GM12801 (cell line): Measurements from ENCODE around the gene PLPPR3.

Source experiments
- TF ChIP-seq, protein P1 (sequence below): IDR thresholded peaks from one replicate; pipeline ENCODE4 v1.5.1; 2011; ENCODE audit warnings: control low read depth; ENCODE audit not compliant: insufficient read length; ENCODE audit errors: extremely low read depth

Gene PLPPR3

DNA sequence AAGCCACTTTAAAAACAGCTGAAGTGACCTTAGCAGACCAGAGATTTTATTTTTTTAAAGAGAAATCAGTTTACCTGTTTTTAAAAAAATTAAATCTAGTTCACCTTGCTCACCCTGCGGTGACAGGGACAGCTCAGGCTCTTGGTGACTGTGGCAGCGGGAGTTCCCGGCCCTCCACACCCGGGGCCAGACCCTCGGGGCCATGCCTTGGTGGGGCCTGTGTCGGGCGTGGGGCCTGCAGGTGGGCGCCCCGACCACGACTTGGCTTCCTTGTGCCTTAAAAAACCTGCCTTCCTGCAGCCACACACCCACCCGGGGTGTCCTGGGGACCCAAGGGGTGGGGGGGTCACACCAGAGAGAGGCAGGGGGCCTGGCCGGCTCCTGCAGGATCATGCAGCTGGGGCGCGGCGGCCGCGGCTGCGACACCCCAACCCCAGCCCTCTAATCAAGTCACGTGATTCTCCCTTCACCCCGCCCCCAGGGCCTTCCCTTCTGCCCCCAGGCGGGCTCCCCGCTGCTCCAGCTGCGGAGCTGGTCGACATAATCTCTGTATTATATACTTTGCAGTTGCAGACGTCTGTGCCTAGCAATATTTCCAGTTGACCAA is 10.8 kb downstream of the PLPPR3 start:
- TF ChIP-seq, protein P1, sequence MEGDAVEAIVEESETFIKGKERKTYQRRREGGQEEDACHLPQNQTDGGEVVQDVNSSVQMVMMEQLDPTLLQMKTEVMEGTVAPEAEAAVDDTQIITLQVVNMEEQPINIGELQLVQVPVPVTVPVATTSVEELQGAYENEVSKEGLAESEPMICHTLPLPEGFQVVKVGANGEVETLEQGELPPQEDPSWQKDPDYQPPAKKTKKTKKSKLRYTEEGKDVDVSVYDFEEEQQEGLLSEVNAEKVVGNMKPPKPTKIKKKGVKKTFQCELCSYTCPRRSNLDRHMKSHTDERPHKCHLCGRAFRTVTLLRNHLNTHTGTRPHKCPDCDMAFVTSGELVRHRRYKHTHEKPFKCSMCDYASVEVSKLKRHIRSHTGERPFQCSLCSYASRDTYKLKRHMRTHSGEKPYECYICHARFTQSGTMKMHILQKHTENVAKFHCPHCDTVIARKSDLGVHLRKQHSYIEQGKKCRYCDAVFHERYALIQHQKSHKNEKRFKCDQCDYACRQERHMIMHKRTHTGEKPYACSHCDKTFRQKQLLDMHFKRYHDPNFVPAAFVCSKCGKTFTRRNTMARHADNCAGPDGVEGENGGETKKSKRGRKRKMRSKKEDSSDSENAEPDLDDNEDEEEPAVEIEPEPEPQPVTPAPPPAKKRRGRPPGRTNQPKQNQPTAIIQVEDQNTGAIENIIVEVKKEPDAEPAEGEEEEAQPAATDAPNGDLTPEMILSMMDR: no peak

DNA sequence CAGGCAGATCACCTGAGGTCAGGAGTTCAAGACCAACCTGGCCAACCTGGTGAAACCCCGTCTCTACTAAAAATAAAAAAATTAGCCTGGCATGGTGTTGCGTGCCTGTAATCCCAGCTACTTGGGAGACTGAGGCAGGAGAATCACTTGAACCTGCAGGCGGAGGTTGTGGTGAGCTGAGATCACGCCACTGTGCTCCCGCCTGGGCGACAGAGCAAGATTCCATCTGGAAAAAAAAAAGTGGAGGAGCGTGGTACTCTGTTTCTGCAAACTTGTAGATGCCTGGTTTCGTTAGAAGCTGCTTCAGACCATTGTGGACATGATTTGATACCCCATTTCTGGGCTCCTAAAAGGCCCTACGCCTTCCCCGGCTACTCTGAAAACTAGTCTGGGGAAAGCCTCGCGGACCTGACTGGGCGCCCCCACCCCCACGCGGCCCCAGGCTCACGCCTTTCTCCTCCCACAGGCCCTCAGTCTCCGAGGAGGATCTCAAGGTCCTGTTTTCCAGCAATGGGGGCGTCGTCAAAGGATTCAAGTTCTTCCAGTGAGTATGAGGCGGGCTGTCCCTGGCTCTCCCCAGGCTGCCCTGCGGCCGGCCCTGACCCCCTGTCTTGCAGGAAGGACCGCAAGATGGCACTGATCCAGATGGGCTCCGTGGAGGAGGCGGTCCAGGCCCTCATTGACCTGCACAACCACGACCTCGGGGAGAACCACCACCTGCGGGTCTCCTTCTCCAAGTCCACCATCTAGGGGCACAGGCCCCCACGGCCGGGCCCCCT is 11.5 kb downstream of the PLPPR3 start:
- TF ChIP-seq, protein P1: no peak

DNA sequence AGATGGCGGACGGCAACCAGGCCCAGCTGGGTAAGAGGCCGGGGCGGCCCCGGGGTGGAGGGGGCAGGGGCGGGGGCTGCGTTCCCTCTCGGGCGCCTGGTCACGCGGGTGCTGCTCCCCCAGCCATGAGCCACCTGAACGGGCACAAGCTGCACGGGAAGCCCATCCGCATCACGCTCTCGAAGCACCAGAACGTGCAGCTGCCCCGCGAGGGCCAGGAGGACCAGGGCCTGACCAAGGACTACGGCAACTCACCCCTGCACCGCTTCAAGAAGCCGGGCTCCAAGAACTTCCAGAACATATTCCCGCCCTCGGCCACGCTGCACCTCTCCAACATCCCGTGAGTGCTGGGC is 13.4 kb downstream of the PLPPR3 start:
- TF ChIP-seq, protein P1: no peak

DNA sequence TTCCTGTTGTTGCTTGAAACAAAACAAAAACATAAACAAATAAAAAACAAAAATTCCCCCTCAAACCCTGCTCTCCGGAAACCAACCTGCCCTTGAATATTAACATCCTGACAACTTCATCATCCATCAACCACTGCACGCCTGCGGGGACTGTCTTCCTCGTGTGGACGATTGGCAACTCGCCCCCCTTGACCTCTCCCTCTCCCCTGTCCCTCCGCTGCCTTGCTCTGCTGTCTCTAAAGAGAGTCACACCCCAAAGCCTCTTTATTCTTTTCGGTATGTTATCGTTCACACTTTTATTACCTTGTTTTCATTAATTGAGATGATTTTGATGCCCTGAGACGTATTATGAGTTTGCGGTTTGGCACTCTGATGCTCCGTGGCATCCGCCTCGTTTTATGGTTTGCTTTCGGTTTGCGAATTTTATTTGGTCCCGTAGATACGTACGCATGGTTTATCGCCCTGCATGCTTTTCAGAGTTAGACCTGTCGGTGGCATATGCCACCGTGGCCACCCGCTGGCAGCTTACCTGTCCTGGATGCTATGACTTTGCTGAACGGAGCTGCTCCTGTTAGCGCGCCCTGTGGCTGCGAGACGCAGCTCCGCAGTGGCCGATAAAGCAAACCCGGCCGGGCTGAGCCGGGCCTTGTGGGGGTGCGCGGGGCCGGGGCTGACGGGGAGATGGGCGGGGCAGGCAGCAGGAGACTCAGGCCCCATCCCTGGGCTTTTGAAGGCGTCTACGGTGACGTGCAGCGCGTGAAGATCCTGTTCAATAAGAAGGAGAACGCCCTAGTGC is 13.9 kb downstream of the PLPPR3 start:
- TF ChIP-seq, protein P1: no peak

DNA sequence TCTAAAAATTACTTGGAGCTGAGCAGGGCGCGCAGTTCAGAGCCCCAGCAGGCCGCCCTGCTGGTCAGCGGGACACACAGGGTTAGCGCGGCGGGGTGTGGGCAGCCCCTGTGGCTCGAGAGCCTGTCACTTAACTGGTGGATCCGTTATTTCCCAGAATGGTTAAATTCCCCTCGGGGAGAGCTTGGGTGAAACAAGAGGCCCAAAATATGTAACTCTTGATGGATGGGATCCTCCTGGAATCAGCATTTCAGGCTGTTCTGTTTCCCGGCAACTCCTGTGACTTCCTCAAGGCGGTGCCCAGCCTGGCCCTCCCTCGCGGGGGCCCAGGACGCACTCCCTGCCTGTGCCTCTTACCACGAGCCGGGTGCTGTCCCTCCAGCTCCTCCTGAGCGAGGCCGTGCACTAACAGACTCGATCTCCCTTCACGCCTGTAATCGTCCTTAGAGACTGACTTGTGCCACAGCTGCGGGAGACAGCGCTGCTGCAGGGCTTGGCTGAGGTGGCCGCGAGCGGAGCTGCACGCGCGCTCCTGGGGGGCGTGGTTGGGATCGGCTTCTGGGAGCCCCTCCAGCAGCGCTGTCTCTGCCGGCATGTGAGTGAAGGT is 14.8 kb downstream of the PLPPR3 start:
- TF ChIP-seq, protein P1: no peak

DNA sequence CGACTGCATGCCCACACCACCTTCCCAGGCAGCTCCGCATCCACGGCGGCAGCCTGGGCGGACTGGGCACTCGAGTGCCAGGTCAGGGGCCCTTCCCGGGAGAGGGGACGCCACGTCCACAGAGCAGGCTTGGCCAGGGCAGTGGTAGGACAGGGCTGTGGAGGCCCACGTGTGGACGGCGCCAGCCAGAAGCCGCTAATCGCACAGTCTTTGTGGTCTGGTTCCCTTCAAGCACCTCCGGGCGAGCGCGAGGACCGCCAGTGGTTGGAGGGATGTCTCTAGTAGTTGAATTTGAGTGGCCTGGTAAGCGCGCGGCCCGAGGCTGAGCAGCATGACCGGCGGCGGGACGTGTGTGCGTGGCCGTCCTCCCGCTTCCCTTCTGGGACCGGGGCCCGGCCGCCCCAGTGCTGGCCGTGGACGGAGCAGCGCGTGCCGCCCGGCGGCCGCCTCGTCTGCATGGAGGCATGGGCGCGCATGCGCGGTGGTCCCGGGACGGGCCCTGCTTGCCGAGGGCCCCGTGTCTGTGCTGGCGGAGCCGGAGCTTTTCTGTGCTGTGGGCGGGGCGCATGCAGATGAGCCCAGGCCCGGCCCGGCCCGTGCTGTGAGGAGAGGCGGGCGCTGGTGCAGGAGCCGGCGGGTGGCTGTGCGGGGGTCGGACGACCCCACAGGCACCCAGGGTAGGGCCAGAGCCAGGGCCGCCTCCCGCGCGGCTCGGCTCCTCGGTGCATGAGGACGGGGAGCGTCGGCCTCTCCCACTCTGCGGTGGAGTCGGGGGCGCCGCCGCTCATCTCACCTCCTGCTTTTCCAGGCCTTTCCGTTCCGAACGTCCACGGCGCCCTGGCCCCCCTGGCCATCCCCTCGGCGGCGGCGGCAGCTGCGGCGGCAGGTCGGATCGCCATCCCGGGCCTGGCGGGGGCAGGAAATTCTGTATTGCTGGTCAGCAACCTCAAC is 15.9 kb downstream of the PLPPR3 start:
- TF ChIP-seq, protein P1: no peak
